Right lung (tissue), 5 donors: ENCODE data around the gene GART. TPM values are rescaled to one million over a fixed set of nuclear protein-coding genes. Genes with fewer than 3 reads are reported as not detected.
"Not testable (repeated sequence)": the region's sequence is repeated elsewhere in the genome, so short reads cannot be mapped to it uniquely, and the experiment has no call there.

Source experiments
- DNase-seq, 2 donors: peaks; one replicate each; pipeline ENCODE4 v3.0.0-alpha.2; 2013
- polyA plus RNA-seq, 5 donors: library from polyadenylated mRNA; unstranded; fragments of 120-200 nt; gene quantifications; one replicate each; pipeline versions ENCODE4 v1.2.1 to v1.2.3, GENCODE V29; 2013; ENCODE audit warnings: inconsistent platforms in 1 of 5, low replicate concordance in 1 of 5; ENCODE audit not compliant: insufficient read length in 5 of 5, insufficient read depth in 1 of 5

The GART gene
- polyA plus RNA-seq, 5 donors = 66.2 to 93.3 (median 77.4) TPM

DNA sequence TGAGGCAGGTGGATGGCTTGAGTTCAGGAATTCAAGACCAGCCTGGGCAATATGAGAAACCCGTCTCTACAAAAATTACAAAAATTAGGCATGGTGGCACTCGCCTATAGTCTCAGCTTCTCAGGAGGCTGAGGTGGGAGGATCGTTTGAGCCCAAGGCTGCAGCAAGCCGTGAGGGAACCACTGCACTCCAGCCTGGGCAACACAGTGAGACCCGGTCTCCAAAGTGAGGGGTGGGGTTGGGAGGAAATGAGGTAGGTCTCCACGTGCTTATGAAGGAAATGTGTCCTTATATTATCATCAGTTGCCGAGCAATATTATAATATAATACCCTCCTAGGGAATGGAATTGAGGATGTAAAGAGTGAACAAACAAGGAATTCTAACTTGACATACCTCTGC, 64.9 kb downstream of the GART start:
- DNase-seq = no peak

DNA sequence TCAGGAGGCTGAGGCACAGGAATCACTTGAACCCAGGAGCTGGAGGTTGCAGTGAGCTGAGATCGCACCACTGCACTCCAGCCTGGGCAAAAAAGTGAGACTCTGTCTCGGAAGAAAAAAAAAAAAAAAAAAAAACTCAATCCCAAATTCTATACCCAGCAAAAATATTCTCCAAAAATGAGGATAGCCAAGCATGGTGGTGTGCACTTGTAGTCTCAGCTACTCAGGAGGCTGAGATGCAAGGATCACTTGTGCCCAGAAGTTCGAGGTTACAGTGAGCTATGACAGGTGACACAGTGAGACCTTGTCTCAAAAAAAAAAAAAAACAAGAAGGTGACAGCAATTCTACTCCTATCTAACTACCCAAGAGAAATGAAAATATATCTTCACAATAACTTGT, 68.6 kb downstream of the GART start:
- no peak for DNase-seq

DNA sequence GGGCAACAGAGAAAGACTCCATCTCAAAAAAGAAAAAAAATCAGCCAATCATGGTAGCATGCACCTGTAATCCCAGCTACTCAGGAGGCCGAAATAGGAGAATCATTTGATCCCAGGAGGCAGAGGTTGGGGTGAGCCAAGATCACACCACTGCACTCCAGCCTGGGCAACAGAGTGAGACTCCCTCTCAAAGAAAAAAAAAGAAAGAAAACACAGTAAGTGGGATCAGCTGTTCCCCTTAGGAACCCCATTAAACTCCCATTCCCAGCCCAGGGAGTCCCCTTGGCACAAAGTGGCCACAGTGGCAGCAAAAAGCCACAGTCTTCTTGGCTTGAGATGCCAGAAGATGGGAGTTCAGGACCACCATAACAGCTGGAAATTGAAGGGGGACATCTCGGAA, 71.2 kb downstream of the GART start:
- DNase-seq = no peak

DNA sequence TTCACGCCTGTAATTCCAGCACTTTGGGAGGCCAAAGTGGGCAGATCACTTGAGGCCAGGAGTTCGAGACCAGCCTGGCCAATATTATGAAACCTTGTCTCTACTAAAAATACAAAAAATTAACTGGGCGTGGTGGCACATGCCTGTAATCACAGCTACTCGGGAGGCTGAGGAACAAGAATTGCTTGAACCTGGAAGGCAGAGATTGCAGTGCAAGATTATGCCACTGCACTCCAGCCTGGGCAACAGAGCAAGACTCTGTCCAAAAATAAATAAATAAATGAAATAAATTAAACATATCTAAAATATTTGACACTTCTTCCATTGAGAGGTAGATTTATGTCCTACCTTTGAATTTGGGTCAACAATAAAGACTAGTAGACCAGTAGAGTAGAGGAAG, 72.7 kb downstream of the GART start:
- not testable (repeated sequence) for DNase-seq

DNA sequence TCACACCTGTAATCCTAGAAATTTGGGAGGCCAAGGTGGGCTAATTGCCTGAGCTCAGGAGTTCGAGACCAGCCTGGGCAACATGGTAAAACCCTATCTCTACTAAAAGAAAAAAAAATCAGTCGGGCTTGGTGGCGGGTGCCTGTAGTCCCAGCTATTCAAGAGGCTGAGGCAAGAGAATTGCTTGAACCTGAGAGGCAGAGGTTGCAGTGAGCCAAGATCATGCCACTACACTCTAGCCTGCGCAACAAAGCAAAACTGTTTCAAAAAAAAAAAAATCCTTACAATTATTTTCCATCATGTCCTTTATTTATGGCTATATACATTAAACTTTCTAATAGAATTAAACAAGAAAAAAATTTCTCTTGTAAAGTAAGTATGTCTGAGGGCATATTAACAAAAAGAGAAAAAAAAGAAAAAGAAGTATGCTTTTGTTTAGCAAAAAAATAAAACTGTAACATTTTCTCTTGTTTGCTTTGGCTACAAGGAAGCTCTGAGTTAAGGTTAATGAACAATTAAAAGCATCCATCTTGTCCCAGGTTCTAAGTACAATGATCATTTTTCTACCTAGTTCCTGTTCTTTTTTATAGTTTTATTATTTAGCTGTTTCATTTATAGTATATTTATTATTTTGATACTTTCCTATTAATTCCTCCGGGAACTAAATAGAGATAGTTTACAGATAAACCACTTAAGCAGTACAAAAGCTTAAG, 80.2 kb downstream of the GART start:
- no peak for DNase-seq

DNA sequence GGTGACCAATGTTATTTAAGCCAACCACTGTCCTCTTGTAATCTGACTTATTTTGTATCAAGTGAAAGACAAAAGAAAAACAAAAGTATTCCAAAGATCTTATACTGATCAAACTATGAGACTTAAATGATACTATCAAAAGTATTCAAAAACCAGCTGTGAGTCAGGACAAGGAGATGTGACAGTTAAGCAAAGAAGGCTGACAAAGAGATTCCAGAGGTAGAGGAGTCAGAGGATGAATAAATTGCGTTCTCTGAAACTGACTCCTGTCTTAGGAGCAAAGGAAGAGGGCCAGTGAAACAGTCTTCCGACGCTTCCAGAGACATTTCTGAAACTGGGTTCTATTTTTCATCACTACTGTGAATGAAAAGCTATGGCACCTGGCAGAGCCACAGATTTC, 83.1 kb downstream of the GART start:
- DNase-seq = no peak

DNA sequence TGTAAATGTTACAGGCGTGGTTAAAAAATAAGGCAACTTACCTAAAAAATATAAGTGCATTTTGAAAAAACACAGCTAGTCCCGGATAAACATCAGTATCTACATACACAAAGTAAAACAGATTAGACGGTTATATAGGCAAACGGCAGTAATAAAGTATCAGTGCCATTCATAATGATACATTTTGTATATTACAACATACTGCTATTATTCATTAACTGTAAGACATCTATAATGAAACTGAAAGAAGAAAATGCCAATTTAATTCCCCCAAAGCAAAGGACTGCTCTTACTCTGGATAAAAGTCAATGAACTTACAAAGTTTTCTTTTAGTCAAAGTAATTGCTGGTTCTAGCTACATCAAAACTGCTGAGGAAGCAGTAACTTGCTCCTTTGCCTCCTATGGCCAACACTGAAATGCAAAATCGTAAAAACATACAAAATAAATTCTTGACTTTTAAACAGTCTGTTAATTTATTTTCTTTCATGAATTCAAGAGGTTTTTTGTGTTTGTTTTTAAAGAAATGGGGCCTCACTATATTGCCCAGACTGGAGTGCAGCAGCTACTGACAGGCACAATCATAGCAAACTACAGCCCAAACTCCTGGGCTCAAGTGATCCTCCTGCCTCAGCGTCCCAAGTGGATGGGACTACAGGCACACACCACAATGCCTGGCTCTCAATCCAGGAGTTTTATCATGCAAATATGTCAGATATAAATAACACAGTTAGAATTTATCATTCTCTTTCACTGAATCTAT, 86.1 kb downstream of the GART start:
- DNase-seq = no peak

Other genes starting within 250 kb of the GART start
- 10 to 100 TPM; 24.3 to 35.1 (median 34.6) TPM for gene IFNAR1, start 217.1 kb downstream of the GART start, polyA plus RNA-seq
- 10 to 100 TPM; 69.5 to 83.6 (median 75.5) TPM for gene IFNGR2, start 138.7 kb downstream of the GART start, polyA plus RNA-seq
- 10 to 100 TPM; 52.8 to 96.0 (median 56.1) TPM for gene TMEM50B, start 62.1 kb downstream of the GART start, polyA plus RNA-seq
- 1 to 10 TPM; 3.0 to 4.6 (median 3.4) TPM for gene DNAJC28, start 50.4 kb downstream of the GART start, polyA plus RNA-seq
- 100 to 1,000 TPM; 299 to 439 (median 420) TPM for gene SON, start 921 bp upstream of the GART start, polyA plus RNA-seq
- 10 to 100 TPM; 32.3 to 51.6 (median 42.4) TPM for gene DONSON, start 46.6 kb upstream of the GART start, polyA plus RNA-seq
- 10 to 100 TPM; 48.9 to 79.3 (median 76.7) TPM for gene CRYZL1, start 99.6 kb upstream of the GART start, polyA plus RNA-seq
- gene ITSN1, start 100.4 kb upstream of the GART start, polyA plus RNA-seq = 10 to 100 TPM; 39.1 to 57.2 (median 48.7) TPM